ENCODE data around the gene FCRL1. TPM values are rescaled to one million over a fixed set of nuclear protein-coding genes. Genes with fewer than 3 reads are reported as not detected.

The FCRL1 gene
- polyA plus RNA-seq, 3 donors = 0.58 to 0.78 TPM; not detected in 1

DNA sequence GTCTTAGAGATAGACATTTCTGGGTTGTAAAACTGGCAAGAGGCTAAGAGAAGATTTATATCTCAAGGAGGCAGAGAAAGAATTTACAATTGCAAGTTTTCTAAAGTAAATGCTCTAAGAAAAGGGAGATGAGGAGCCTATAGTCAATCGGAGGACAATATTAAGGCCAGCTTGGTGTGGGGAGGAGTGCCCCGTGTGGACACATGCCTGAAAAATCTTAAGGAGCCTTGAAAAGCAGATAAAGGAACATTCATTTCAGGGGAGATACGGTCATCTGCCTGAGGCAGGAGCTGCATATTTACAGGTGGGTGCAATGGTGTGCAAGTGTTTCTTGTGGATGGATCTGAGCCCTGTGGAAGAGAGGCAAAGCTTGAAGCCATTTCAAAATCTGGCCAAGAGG lies 68.6 kb downstream of the FCRL1 start:
- no peak overlapping the region for H3K27ac ChIP-seq (ENCODE audit: low read depth, low read length)
- 45 to 69% (median 61%) methylated on average over 3 of the region's 3 CpGs for WGBS, 3 donors

DNA sequence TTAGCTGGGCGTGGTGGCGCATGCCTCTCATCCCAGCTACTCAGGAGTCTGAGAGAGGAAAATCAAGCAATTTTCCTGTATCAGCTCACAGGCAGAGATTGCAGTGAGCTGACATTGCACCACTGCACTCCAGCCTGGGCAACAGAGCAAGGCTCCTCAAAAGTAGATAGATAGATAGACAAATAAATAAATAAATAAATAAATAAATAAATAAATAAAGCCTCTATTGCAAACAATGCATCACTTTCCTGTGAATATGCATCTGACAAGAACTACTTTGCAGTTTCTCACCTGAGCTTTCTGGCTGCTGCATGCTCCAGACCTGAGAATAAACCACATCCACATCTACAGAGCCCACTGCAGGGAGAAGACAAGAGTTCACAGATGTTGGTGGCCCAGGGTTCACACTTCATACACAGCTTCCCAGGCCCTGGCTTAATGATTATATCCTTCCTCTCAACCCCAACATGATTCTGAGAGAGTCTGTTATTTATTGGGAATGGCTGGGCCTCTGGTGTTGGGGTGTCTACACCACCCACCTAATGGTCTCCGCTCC lies 71.6 kb downstream of the FCRL1 start:
- no peak overlapping the region for H3K27ac ChIP-seq (ENCODE audit: low read depth, low read length)
- WGBS, 3 donors = 95 to 98% (median 96%) methylated on average over 3 of the region's 3 CpGs

Other genes starting within 250 kb of the FCRL1 start
- gene FCRL4, start 222.0 kb downstream of the FCRL1 start, polyA plus RNA-seq = not detected
- gene FCRL3, start 119.4 kb downstream of the FCRL1 start, polyA plus RNA-seq = under 1 TPM in 2 of 3 donors, not detected in 1; 0.09 to 0.22 TPM
- gene FCRL2, start 43.0 kb downstream of the FCRL1 start, polyA plus RNA-seq = under 1 TPM in 2 of 3 donors, not detected in 1; 0.25 to 0.29 TPM
- gene CD5L, start 21.7 kb upstream of the FCRL1 start, polyA plus RNA-seq = under 1 TPM; 0.06 to 0.45 (median 0.11) TPM
- gene KIRREL1, start 173.5 kb upstream of the FCRL1 start, polyA plus RNA-seq = 10 to 100 TPM in 2 of 3 donors, 1 to 10 TPM in 1; 3.5 to 41.1 (median 19.7) TPM